ENCODE measurements around the gene GZMH.
"Not testable (repeated sequence)": the region's sequence is repeated elsewhere in the genome, so short reads cannot be mapped to it uniquely, and the experiment has no call there.

GZMH gene, protein sequence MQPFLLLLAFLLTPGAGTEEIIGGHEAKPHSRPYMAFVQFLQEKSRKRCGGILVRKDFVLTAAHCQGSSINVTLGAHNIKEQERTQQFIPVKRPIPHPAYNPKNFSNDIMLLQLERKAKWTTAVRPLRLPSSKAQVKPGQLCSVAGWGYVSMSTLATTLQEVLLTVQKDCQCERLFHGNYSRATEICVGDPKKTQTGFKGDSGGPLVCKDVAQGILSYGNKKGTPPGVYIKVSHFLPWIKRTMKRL

DNA sequence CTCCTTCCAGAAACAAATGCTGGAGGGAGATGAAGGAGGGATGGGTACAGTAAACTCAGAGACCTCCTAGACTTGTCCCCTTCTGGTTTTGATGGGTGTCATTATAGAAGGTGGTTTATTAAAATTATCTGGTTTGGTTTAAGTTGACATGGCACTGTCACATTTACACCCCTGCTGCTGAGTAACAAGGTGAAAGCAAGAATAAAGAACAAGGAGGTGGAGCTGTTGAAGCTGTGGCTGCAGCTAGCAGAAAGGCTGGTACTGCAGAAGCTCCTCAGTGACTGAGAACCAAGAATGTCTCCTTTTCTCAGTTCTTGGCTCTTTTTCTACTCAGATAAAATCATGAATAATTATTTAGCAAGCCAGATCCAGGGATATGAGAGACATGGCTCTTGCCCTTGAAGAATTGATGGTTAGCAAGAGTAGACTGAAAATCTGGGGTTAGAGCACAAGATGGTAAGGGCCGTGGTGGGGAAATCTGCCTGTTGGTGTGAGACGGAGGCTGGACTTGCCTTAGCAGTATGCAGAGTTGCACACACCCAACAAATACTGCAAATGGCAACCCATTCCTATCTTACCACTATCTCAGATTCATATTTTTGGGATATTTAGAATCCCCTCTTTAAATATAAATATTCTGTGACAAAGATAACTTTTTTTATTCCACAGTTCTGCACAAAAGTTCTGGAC, at the start of gene GZMH:
TSS of gene GZMH (minus strand) at position 31 of the 690 bp plus-strand sequence. CDS start 72 bp downstream, outside the sequence.
- DNase-seq = peak; percentile 67

DNA sequence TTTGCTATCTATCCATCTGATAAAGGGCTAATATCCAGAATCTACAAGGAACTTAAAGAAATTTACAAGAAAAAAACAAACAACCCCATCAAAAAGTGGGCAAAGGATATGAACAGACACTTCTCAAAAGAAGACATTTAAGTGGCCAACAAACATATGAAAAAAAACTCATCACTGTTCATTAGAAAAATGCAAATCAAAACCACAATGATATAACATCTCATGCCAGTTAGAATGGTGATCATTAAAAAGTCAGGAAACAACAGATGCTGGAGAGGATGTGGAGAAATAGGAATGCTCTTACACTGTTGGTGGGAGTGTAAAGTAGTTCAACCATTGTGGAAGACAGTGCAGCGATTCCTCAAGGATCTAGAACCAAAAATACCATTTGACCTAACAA, 38.9 kb upstream of the GZMH start:
- DNase-seq = not testable (repeated sequence)

DNA sequence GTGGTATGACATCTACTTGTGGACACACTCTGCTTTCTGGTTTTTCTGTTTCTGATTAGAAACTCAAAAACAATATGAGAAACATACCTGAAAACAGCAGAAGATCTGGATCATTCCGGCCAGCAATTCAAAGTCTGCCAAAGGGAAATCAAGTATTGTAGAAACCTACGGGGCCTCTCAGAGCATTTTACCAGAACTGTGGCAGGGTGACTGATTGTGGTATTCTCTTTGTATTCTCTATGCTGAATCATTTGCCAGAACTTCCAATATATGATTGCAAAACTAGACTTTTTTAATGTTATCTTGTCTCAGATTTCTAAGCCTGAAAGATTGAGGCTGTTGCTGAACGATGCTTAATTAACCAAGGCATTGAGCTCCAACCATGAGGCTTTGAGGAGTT, 30.4 kb upstream of the GZMH start:
- no peak for DNase-seq

DNA sequence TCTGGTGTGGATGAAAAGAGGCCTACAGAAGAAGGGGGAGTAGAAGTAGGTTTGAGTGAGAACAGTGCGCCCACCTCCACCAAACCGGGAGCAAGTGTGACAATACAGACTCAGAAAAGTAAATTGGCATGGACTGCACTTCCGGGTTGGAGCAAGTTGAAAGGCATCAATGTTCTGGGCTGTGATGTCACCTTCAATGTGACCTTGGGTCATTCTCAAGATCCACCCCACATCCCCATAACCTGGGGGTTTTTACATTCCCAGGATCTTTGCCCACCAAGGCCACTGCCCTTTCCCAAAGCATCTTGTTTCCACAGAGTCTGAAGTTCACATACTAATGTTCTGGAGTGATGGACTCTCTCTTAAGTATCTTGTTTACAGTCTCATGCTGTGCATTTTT, 29.8 kb upstream of the GZMH start:
- no peak for DNase-seq

DNA sequence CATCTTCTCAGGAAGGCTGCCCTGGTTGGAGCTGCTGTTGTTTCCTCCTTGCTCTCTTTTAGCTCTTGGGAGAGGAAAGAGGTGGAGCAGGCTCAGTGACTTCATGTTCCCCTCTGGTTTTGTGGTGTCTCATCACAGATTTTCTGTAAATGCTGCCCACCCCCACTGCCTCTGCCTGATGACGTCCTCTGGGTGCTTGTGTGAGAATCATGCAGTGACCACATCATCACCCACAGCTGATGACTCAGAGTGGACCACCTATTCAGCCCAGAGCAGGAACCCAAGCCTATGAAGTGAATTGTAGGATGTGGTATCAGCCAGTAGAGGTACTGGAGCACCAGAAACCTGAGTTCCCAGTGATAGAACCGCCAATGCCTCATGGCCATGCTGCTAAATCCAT, 24.7 kb upstream of the GZMH start, which contains the start of gene GZMB:
TSS of gene GZMB (minus strand) at position 33 of the 400 bp plus-strand sequence. CDS start at position 3, 30 bp downstream.
- peak; percentile 84 for DNase-seq

DNA sequence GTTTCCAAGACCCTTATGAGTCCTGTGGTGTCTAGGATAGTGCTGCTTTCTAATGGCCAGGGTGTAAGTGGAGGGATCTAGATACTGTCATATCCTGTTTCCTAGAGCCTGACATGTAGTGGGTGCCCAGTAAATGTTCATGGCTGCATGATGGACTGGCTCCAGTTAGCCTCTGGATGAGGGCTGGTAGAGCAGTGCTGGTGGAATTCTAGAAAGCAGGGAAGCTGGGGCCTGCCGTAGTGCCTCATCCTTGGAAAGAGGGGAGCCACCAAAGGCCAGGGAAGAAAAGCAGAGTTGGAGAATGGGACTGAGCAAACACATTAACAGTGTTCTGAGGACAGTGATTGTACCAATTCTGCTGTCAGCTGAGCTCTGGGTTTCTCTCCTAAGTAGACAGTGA, 23.9 kb upstream of the GZMH start:
- no peak for DNase-seq

DNA sequence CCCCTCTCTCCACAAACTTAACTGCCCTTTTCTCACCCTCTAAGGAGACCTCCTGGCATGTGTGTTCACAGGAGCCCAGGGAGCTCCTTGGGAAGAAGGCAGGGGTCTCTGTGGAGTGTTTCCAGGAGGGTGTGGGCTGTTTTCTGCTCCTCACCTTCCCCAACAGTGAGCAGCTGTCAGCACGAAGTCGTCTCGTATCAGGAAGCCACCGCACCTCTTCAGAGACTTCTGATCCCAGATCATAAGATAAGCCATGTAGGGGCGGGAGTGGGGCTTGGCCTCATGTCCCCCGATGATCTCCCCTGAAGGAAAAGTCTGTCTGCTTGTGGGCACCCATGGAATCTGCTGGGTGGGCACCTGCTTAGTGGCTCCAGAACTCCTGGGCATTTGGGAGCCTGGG, 23.3 kb upstream of the GZMH start:
- no peak for DNase-seq

DNA sequence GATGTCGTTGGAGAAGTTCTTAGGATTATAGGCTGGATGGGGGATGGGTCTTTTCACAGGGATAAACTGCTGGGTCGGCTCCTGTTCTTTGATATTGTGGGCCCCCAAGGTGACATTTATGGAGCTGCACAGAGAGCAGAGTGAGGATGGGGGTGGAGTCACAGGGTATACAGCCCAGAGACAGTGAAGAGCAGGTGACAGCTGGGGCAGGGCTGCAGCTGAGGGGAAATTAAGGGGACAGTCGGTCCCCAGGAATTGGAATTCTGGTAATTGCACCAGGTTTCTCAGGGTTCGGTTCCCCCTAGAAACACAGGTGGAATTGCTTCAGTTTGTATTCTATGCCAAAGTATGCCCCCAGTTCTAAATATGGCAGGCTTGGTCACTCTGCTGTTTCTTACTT, 22.9 kb upstream of the GZMH start:
- DNase-seq = no peak

DNA sequence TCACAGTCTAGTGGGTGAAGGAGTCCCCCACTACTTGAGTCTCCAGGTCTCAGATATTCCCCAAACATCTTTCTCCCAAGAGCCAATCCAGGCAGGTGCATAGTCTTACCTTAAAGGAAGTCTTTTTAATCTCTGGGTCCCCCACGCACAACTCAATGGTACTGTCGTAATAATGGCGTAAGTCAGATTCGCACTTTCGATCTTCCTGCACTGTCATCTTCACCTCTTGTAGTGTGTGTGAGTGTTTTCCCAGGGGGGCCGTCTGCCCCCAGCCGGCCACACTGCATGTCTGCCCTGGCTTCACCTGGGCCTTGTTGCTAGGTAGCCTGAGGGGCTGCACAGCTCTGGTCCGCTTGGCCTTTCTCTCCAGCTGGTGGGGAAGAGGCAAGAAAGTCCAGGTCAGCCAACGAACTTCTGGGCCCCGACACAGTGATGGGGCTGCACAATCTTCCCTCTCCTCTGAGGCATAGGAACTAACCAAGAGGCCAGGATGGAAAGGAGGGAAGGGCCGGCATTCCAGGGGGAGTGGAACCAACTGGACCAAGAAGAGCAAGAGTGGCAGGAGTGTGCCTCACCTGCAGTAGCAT, 22.4 kb upstream of the GZMH start:
- DNase-seq = peak; percentile 25

DNA sequence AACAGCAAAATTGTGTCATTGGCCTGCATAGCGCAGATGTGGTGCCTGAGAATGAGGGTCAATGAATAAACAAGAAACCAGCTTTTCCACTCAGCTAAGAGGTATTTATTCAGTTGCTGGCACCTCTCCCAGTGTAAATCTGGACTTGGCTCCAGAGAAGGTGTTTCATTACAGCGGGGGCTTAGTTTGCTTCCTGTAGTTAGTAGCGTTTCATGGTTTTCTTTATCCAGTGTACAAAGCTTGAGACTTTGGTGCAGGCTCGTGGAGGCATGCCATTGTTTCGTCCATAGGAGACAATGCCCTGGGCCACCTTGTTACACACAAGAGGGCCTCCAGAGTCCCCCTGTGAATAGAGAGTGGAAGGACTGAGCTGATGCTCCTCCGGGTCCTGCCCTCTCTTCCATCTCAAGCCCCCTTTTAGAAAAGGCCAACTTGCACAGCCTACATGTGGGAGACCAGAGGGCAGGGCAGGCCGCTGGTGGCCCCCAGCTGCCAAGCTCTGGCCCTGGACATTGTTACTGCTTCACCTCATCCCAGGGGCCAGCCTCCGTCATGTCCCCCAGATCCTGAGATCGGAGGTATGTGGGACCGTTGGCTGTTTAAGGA, 21.5 kb upstream of the GZMH start:
- DNase-seq = no peak

DNA sequence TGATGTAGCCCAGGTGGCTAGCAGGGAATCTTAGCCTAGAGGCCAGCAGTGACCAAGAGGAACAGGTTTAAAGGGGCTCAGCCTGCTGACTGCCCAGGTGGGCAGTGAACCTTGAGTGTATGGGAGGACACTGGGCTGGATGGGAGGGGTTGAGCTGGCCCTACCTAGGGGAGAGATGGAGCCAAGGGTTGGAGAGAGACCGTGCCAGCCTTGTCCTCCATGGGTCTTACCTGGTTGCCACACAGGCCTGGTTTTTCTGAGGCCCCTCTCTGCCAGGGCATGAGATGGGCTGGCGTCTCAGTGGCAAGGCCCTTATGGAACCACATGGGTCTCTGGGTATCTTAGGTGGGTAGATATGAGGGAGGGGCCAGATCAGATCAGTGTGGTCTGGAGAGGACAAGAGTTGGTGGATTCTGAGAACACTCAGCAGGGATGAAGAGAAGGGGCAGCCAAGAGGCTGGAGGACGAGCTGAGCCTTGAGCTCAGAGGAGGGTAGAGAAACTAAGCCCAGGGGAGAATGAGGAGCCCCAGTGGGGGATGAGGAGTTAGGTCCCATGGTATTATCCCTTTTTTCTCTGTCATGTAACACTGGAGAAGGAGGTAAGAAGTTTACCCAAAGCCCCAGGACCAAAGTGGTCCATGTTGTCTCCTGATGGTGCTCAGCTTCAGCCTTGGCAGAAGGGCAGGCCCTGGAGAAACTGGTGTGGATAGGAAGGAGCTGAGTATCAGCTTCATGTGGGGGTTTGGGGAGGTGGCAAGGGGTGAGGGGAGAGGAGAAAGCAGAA, 20.8 kb upstream of the GZMH start:
- no peak for DNase-seq

DNA sequence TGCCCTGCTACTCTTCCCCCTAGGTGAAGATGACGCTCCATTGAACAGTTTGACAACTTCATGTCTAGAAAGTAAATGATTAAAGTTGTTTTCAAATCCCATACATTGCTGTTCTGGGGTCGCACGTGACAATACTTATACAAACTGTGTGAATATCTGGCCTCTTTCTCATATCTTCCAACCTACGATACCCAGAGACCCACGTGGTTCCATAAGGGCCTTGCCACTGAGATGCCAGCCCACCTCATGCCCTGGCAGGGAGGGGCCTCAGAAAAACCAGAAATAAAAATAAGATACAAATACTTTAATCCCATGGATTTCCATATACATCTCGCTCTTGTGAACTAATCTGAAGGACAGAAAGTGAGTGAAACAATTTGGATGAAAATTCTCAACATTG, 20.0 kb upstream of the GZMH start:
- no peak for DNase-seq

DNA sequence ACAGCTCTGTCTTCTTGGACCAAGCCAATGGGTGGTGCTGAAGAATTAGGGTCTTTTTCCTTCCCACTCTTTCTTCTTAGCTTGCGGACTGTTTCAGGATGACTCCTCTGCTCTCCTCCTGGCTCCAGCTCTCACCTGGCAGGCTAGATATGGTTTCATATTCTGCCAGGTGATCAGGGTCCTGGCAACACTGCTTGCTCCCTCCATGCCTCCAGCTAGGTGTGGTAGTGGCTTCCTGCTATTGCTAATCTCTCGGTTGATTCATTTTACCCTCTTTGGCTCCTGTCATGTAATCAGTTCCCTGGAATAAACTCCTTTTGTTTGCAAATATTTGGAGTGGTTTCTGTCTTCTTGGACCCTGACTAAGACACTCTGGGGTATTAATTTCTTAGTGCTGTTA, 4.3 kb upstream of the GZMH start:
- no peak for DNase-seq

DNA sequence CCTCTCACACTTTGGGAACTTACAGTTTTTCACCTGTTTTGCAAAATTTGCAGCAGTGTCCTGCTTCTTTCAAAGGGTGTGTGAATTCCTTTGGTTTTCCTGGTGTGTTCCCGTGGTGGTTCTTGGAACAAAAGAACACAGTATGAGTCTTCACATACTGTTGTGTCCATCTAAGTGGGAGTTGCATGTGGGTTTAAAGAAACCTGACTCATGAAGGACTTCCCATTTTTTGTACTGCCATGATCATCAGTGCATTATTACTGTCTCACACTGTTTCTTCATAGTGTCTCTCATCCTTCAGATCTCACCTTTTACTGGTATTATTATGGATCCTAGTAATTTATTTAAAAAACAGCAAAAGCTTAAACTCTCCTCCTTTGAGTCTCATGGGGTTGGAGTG, 3.8 kb upstream of the GZMH start:
- no peak for DNase-seq

DNA sequence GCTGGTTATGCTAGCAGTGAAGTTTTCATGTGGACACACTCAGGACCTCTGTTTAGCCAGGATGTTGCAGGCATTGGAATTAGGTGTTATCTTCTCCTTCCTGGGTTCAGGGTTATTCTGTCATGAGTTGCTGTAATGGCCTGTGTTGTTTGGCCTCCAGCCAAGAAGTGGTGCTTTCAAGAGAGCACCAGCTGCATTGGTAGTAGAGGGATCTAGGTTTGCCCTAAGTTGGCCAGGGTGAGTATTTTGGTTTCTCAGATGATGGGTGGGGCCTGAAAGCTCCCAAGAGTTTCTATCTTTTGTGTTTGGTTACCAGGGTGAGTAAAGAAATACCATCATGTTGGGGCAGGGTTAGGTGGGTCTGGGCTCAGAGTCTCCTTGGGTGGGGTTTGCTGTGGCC, 2.7 kb upstream of the GZMH start:
- peak; percentile 62 for DNase-seq

DNA sequence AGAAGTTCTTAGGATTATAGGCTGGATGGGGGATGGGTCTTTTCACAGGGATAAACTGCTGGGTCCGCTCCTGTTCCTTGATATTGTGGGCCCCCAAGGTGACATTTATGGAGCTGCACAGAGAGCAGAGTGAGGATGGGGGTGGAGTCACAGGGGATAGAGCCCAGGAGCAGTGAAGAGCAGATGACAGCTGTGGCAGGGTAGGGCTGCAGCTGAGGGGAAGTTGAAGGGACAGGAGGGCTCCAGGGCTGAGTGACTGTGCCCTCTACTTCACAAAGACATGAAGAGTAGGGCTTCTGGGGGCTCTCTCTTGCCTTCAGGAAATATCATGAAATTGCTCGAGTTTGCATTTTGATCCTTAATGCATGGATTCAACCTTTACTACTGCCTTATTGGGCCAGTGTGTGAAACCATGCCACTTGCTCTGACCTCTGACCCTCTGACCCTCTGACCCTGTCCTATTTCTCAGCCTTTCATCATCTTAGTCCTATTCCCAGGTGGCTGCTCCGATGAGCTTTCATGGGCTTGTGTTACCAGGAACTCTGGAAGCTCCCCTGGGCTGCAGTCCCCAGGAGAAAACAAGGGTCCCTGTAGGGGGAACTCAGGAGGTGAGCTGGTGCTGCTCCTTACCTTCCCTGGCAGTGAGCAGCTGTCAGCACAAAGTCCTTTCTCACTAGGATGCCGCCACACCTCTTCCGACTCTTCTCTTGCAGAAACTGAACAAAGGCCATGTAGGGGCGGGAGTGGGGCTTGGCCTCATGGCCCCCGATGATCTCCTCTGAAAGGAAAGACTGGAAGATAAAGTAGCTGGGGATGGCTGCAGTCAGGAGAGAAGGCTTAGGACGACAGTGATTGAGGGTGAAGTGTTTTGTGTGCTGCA, 1.6 kb downstream of the GZMH start:
- DNase-seq = no peak

DNA sequence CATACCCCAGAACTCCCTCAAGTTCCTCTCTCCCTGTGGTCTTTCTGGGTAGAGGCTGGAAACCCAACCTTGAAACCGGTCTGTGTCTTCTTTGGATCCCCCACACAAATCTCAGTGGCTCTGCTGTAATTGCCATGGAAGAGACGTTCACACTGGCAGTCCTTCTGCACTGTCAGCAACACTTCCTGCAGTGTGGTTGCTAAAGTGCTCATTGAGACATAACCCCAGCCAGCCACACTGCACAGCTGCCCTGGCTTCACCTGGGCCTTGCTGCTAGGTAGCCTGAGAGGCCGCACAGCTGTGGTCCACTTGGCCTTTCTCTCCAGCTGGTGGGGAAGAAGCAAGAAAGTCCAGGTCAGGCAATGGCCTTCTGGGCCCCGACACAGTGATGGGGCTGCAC, 2.4 kb downstream of the GZMH start:
- peak; percentile 35 for DNase-seq

DNA sequence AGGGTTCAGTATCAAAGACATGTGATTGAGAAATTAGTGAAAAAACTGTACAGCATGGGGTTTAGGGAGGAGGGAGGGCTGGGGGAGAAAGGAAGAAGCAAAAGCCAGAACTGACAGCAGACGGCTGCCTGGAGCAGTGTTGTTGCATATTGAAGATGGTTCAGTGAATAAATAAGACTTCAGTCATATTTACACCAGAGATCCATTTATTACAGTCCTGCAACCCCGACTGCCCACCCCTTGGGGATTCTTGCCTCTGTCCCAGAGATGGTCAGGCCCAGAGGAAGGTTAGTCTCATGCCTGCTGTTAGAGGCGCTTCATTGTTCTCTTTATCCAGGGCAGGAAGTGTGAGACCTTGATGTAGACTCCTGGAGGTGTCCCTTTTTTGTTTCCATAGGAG, 3.2 kb downstream of the GZMH start:
- no peak for DNase-seq

DNA sequence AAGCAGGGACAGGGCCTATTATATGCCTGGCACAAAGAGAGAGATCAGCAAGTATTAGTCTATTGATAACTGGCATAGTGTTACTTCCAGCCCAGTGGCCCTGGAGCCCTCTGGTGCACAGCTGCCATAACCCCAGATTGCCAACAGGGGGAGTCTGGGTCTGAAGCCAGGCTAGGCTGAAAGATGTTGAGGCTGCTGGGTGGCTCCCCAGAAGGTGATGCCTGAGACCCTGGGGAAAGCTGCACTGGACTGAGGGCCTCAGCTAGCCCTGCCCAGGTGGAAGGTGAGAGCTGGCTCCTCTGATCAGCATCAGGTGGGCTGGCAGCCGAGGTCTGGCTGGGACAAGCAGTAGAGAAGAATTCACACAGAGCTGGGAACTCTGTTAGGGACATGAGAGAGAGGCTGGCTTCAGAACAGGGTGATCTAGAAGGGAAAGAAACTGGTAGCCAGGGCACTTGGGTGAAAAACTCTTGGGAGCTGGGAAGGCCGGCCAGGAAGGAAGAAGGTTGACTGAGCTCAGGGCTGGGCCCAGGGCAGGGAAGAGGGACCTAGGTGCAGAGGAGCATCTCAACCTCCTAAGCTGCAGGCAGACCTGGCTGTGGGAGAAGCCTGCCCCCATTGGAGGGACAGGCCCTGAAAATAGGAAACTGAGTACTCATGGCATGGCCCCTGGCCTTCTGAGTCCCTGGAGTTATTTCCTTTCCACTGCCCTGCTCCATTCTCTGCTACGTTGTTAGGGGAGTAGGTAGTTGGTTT, 3.9 kb downstream of the GZMH start:
- DNase-seq = peak; percentile 75

DNA sequence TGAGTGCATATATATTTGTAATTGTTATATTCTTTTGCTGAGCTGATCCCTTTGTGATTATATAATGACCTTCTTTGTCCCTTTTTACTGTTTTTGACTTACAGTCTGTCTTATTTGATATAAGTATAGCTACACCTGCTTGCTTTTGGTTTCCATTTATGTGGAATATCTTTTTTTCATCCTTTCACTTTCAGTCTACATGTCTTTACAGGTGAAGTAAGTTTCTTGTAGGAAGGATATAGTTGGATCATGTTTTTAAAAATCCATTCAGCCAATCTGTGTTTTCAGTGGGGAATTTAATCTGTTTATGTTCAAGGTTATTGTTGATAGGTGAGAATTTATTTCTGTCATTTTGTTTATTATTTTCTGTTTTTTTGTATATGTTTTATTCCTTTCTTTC, 12.1 kb downstream of the GZMH start:
- DNase-seq = no peak

DNA sequence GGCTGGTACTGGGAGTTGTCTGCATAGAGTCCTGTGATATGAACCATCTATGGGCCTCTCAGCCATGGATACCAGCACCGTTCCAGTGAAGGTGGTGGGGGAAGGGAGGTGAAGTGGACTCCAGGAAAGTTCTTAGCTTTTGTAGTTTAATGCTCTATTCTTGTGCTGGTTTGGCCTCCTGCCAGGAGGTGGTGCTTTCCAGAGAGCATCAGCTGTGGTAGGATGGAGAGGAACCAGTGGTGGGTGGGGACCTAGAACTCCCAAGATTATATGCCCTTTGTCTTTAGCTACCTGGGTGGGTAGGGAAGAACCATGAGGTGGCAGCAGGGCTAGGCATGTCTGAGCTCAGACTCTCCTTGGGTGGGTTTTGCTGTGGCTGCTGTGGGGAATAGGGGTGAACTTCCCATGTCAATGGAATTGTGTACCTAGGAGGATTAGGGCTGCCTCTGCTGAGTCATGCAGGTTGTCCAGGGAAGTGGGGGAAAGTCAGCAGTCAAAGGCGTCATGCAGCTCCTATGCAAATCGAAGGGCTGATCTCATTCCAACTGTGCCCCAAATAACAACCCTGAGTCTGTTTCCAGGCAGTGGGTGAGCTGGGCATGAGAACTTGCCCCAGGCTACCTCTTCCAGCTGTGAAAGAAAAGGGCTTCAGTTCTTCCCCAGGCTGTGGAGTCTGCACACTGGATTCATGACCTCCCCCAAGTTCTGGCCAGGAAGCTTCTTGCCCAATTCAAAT, 14.2 kb downstream of the GZMH start:
- DNase-seq = no peak

All from CD4-positive, alpha-beta T cell treated with Interleukin-4 for 4 hours (primary cell).